Measurements from ENCODE around the gene TTC21A.

GRCh38 chr3:39170461-39170860 lies 63.0 kb downstream of the TTC21A start:
- TF ChIP-seq CTCF (optimal IDR thresholded peaks at IDR 0.05 in 1 of 3, IDR thresholded peaks at IDR 0.05 in 1 of 3, conservative IDR thresholded peaks at IDR 0.05 in 1 of 3; ENCODE audit: extremely low read depth in 1 of 3, insufficient read depth in 2 of 3, low read length in 3 of 3) (no peak), EZH2 (IDR thresholded peaks at IDR 0.05; ENCODE audit: low read length) (no peak)
